Activated T-cell treated with anti-CD3 and anti-CD28 coated beads for 48 hours (primary cell): ENCODE data around the gene SMOC2.

ENCODE experiments used
- DNase-seq: peaks from one replicate; pipeline ENCODE4 v3.0.0-alpha.2; 2020; ENCODE audit warnings: low read depth

SMOC2 gene

DNA sequence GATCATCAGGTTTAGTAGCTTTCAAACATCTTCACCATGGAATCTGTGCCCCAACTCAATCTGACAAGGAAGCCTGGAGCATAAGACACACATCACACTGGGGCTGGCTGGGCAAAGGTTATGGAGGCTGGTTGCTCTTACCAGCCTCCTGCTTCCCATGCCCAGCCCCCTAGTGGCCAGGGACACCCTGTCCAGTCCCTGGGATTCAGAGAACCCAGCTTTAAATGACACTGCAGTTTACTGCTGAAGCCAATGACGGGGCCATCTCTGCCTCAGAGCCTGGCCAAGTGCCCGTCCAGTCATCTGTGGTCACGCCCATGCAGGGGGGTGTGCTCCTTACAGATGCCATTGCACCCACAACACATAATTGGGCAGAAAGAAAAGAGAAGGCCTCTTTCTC lies 272.9 kb downstream of the SMOC2 start:
- no peak for DNase-seq

DNA sequence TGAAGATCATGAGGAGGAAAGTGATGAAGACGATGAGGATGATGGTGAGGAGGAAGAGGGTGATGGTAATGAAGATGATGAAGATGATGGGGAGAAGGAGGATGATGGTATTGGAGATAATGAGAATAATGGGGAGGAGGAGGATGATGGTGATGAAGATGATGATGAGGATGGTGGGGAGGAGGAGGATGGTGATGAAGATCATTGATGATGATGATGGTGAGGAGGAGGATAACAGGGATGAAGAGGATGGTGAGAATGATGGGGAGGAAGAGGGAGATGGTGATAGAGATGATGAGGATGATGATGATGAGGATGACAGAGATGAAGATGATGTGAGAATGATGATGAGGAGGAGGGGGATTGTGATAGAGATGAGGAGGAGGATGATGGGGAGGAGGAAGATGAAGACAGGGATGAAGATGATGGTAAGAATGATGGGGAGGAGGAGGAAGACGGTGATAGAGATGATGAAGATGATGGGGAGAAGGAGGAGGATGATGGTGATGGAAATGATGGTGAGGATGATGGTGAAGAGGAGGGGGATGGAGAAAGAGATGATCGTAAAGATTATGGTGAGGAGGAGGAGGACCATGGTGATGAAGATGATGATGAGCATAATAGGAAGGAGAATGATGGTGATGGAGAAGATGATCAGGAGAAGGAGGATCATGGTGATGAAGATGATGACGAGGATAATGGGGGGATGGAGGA lies 273.7 kb downstream of the SMOC2 start:
- no peak for DNase-seq

DNA sequence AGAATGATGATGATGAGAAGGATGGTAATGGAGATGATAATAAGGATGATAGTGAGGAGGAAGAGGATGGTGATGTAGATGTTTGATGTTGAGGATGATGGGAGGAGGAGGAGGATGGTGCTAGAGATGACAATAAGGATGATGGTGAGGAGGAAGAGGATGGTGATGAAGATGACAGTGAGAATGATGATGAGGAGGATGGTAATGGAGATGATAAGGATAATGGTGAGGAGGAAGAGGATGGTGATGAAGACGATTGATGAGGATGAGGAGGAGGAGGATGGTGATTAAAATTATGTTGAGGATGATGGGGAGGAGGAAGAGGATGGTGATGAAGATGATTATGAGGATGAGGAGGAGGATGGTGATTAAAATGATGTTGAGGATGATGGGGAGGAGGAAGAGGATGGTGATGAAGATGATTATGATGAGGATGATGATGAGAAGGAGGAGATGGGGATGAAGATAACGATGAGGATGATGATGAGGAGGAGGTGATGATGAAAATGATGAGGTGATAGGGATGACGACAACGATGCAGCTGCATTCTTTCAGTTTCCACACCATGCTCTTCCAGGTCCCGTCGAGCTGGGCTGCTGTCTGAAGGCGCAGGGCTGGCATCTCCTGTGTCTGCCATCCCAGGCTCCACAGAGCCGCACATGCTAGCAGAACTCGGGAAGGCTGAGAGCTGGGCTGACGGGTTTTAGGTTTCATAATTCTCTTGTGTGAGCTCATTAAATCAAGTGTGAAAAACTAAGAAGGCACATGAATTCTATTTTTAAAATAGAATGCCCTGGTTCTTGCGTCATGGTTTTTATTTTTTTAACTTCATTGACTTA lies 274.9 kb downstream of the SMOC2 start:
- DNase-seq, result no peak

DNA sequence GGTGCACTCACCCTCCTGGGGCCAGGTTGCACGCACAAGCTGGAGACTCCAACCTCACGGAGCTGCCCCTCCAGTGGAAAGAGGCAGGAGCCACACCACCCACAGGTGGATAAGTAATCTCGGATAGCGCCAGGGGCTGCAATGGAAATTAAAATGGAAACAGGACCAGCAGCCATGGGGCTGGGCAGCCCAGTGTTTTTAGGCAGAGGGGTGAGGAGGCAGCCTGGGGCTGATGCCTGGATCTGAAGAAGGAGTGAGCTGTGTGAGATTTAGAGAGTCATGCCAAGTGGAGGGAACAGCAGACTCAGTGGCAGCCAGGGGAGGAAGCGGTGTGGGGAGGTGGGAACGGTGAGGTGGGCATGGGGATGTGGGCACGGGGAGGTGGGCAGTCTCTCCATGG lies 275.6 kb downstream of the SMOC2 start:
- DNase-seq, result no peak

DNA sequence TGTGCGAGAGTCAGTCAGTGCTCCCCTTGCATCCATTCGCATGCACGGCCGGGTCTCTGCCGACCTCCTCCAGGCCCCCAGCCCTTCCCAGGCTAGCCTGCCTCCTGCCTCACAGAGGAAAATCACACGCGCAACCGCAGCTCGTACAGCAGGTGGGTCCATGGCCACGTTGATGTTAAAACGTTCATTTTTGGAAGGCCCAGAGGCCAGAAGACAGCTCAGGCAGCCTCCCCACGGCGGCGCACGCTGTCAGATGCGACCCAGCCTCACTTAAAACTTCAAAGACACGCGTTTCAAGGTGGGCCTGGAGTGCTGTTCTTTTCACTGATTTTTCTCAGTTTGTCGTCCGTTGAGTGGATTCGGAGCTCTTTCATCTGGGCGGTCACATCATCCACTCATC lies 276.5 kb downstream of the SMOC2 start:
- DNase-seq, result no peak
